ENCODE measurements around the gene LARGE1. TPM values are rescaled to one million over a fixed set of nuclear protein-coding genes. Genes with fewer than 3 reads are reported as not detected.
A peak's percentile ranks its signal among the peaks of the same experiment; 100 is the strongest.

Gene LARGE1
- total and polyA plus RNA-seq, 2 of the 13 experiments (the other 11 are each of a cell fraction or from before 2014, with no cell fraction given) = 8.4 to 11.0 TPM

GRCh38 chr22:33513388-33514338, 406.6 kb downstream of the LARGE1 start (continued):
- TF ChIP-seq LBX2 (CRISPR knock-in tag; IDR thresholded peaks at IDR 0.05; ENCODE audit: borderline replicate concordance) (no peak), MTERF4 (CRISPR knock-in tag; IDR thresholded peaks at IDR 0.05) (no peak), FOXA3 (CRISPR knock-in tag; IDR thresholded peaks at IDR 0.05) (peak; percentile 79), ATF4 (CRISPR knock-in tag; IDR thresholded peaks at IDR 0.05) (peak in 1 of 2 experiments; percentile 72; a peak in 2 of 4 replicates), THAP11 (CRISPR knock-in tag; IDR thresholded peaks at IDR 0.05) (no peak), SOX13 (IDR thresholded peaks at IDR 0.05) (no peak), SOX13 (CRISPR knock-in tag; conservative IDR thresholded peaks at IDR 0.05 in 1 of 2, IDR thresholded peaks at IDR 0.05 in 1 of 2) (peak in 1 of 2 experiments; percentile 25; a peak in 1 of 4 replicates), PCBP2 (optimal IDR thresholded peaks at IDR 0.05; ENCODE audit: low read depth, low read length, poor library complexity, severe bottlenecking) (no peak), HBP1 (CRISPR knock-in tag; IDR thresholded peaks at IDR 0.05; ENCODE audit: low read depth) (no peak), HDAC2 (CRISPR knock-in tag; IDR thresholded peaks at IDR 0.05) (peak; percentile 29; the same call in 1 of the 2 replicates), FOXP1 (IDR thresholded peaks at IDR 0.05) (no peak), FOXP1 (CRISPR knock-in tag; IDR thresholded peaks at IDR 0.05) (peak; percentile 41; the same call in 1 of the 2 replicates), MAFK (conservative IDR thresholded peaks at IDR 0.05 in 1 of 2, IDR thresholded peaks at IDR 0.05 in 1 of 2; ENCODE audit: low read length in 2 of 2) (peak; percentile 47 to 58), NCOA2 (CRISPR knock-in tag; IDR thresholded peaks at IDR 0.05) (0 out of 2 replicates have a peak, but pooled peaks have one; percentile 20), JUND (CRISPR knock-in tag; IDR thresholded peaks at IDR 0.05) (peak; percentile 28; the same call in 1 of the 2 replicates), FOXA1 (IDR thresholded peaks at IDR 0.05) (no peak), FOXA1 (CRISPR knock-in tag; IDR thresholded peaks at IDR 0.05) (peak; percentile 72), ZBTB20 (CRISPR knock-in tag; IDR thresholded peaks at IDR 0.05; ENCODE audit: borderline replicate concordance, low read depth) (peak; percentile 98)
- TF ChIP-seq, protein P1, sequence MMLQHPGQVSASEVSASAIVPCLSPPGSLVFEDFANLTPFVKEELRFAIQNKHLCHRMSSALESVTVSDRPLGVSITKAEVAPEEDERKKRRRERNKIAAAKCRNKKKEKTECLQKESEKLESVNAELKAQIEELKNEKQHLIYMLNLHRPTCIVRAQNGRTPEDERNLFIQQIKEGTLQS (CRISPR knock-in tag; IDR thresholded peaks at IDR 0.05) = peak; percentile 70; the same call in 1 of the 2 replicates
